T-helper 22 cell (primary cell): ENCODE results near the gene IGFBP1.

ENCODE experiments used
- DNase-seq: peaks from one replicate; pipeline ENCODE4 v3.0.0-alpha.2; 2020; ENCODE audit warnings: low read depth

IGFBP1 gene

DNA sequence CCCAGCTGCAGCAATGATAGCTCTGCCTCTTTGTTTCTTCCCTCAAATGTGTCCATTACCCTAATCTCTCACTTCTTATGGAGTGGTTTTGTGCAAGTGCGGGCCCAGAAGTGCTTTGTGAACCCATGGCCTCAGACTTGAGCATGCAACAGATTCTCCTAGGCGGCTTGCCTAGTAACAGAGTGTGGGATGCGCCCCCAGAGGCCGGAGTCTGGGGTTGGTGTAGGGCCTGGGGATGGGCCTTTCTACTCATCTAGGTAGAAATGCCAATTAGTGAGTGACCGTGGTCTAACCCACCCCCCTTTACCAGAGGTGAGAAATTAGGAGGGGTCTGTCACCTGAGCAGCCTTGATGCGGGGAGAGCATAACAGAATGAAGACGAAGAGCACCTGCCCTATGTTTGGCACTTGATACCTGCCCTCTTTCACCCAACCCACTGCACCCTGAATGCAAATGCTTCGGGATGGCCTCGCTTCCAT is 7.0 kb upstream of the IGFBP1 start:
- DNase-seq, result no peak

DNA sequence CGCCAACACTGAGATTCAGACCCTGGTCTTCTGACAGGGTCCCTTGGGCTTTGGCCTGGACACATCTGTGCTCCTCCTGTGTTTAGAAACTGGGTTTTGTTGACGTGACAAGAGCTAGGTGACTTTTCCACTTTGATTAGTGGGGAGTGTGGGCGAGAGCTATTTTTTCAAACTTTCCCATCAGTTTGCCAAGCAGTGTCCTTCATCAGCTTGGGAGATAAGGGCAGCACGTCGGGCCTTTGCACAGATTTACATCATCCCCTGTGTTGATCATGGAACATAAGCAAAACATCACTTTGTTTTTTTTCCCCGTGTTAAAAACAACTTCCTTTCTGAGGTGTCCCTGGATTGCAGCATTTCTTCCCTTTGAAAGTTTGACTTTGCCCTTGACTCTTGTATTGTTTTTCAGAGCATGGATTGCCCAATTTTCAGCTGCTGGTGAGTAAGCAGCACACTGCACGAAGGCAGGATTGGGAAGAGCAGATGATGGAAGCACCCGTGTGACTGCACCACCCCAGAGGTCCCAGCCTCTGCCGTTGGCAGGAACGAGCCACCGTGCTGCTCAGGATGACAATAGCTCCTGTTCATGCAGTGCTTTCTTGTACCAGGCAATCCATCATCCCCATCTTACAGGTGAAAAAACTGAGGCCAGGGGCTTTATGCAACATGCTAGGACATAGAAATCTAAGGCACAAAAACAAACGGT is 6.4 kb upstream of the IGFBP1 start:
- no peak for DNase-seq

DNA sequence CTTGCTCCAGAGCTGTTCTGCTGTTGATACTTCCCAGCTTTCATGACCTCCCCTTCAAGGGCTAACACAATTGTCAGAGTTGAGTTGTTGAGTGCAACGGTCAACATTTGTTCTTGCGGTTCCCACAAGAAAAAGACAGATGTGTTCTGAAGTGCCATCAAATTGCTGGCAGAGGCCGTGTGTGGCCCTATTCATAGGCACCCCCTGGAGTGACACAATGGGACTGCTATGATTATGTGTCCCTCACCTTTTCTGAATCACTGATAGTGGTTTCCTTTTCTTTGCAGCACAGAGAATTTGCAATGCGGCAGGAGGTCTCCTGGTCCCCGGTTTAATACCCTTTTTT is 5.8 kb upstream of the IGFBP1 start:
- DNase-seq, result no peak

DNA sequence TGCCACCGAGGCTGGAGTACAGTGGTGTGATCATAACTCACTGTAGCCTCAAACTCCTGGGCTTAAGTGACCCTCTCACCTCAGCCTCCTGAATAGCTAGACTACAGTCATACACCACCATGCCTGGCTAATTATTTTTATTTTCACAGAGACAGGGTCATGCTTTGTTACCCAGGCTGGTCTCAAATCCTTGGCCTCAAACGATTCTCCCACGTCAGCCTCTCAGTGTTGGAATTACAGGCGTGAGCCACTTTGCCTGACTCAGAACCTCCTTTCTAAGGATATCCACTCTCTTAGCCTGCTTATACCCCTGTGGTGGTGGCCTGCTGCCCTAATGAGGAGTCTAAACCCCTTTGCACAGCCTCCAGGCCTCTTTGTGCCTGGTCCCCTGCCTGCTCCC is 4.2 kb upstream of the IGFBP1 start:
- no peak for DNase-seq

DNA sequence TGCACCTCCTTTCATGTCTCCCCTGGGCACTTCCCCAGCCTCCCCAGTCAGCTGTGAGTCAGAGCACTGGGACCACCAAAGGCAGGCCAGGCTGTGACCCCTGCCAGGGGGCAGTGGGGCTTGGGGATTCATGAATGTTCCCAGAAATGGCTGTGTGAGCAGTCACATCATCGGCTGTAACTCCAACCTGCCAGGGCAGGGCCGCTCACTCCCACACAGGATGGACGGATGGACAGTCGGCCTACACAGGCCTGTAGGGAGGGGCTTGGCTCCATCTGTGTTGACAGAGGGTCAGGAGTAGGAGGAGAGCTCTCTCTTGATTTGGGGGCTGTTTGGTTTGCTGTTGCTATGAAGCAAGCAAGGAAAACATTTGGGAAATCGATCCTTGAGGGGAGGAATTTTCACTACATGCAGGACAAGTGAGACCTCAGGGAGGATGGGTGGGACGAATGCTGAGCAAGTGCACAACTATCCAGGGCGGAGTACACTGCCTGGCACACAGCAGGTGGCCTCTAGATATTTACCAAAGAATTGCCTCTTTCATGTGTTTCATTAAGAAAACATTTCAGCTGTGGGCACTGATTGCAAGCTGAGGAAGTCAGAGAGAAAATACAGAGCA is 2.9 kb upstream of the IGFBP1 start:
- no peak for DNase-seq

DNA sequence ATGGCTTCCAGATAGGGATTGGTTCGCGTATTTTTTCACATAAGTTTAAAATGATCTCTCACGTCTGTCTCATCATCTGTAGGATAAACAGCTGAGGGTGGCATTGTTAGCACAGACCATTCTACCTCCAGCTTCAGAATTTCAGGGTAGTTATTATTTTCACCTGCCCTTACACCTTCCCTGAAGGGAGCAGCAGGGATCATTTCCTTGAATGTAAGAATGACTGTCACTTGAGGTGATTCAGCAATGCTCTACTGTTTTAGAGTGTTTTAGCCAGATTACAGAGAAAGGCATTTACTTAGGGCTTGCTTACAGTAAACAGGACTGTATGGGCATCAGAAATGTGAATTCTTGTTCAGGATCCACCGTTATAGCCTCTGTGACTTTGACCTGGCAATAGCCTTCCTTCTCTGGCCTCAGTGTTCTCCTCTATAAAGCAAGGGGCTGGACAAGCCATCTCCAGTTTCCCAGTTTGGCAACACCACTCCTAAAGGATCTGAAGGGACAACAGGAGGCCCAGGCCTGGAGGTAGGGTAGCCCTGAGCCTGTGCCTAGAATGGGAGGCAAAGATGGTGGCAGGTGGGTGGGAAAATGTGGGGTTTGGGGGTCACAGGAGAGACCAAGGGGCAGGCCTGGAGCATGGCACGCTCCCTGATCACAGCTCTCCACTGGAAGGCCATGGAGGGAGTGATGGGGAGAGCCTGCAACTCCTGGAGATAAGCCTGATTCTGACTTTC is 1.2 kb upstream of the IGFBP1 start:
- no peak for DNase-seq

DNA sequence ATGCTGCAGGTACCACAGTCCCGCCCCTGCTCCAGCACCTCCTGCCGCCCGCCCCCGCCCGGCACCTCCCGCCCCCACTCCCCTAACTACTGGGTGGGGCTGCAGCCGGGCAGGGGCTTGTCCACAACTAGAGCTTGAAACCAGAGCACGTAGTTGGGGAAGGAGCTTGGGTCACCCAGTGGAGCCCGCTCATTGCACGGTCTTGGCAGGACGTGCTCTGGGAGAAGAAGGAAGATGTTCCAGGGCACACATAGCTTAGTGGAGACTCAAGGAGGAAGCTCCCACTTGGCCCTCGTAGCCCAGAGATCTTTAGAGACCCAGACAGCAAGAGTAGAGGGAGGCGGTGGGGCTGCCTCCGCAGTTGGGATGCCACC is 692 bp downstream of the IGFBP1 start:
- DNase-seq, result no peak

DNA sequence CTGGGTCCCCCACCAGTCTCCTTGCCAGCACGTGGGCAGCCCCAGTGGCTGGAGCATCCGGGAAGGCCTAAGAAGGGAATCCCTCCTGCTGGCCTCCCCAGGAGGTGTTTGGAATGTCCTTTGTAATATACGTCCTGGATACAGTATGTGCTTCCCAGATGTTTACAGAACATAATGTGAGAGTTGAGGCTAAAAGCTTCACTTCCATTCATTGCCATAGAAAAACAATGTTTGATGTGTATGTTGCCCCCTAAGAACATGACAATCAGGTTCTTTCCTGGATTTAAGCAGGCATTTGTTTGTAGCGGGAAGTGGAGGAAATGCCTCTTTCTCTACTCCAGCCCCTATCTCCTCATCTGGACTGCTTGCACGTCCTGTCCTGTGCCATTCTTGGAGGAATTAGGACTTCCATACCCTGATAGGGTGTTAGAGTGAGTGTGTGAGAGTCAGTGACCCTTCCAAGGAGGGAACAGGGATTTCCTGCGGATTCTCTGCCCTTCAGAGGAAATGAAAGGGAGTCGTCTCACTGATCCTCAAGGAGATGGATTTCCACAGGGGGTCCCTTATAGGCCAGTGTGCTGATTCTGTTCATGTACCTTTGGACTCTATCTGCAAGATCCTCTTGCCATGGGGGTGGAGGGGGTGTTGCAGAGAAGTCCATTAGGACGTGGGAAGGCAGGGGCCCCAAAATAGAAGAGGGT is 1.2 kb downstream of the IGFBP1 start:
- DNase-seq, result no peak

DNA sequence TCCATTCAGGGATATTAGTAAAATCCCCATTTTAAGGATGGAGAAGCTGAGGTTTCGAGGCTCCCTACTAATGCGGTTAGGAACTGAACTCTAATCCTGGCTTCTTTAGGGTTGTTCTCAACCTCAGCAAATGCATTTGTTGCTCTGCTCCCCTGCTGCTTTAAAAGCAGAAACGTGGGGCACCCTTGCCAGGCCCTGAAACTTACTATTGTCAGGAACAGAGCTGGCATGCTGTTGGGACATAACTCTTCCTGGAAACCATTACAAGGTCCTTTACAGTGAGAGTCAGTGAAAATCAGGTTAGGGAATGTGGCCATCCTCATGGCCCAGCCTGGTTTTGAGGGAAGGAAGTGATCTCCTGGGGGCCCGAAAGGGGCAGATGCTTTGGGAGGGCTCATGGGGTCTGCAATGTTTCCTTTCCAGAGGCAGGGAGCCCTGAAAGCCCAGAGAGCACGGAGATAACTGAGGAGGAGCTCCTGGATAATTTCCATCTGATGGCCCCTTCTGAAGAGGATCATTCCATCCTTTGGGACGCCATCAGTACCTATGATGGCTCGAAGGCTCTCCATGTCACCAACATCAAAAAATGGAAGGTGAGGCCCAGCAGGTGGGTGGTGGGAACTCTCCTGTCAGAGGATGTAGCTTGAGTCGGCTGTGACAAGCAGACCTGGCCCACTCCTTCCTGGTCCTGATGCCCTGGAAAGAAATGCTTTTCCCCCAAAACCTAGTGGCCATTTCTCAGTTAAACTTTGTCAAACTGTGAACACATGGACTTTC is 2.0 kb downstream of the IGFBP1 start:
- DNase-seq, result no peak

DNA sequence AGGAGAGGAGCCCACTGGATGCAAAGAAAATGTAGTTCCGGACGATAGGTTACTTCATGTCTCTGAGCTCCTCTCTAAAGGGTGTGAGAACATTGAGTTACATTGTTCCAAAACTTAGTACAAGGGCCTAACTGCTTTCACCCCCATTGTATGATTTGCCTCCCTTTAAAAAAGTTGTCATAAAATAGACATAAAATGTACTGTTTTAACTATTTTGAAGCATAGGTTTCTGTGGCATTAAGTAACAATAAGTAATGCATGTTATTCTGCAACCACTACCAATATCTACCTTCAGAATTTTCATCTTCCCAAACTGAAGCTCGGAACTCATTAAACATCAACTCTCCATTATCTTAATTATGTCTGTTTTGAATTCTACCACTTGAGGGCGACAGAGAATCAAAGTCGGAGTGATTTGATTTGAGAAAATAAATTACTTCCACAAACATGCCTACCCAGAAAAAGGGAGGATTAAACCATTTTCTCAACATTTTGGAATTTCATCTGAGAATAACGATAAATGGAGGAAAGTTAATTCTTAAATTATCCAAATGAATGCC is 2.7 kb downstream of the IGFBP1 start:
- DNase-seq, result no peak

DNA sequence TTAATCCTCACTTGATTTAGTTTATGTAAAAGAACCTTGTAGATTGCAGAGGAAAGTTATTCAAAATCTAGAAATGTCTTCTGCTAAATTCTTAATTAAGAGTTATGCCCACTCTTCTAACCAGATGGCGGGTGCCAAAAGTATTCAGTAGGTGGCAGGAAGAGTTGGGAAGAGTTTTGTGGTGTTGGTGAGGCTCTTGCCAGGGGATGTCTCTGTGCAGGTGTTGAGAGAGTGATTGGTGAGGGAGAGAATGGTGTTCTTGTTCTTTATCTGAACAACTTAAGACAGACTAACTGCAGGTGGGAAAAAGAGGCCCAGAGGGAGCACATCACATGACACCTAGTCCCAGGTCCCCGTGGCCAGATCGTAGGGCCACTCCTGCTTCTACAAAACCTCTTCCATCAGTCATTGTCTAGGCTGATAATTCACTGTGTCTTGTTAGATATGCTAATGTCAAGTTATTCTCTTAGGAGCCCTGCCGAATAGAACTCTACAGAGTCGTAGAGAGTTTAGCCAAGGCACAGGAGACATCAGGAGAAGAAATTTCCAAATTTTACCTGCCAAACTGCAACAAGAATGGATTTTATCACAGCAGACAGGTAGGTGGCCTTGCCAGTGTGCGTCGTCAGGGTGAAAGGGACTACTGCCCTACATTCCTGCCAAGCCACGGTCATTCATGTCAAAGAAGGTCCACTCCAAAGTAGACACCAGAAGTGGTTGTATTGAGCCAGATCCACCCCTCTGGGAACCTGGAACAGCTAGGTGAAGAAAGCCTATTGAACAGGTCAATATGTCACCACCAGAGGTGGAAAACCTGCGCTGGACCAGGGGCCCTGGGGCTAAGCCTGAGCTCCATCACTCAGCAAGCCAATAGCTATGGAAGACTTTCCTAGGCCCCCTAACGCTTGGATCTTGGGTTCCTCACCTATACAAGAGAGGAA is 3.4 kb downstream of the IGFBP1 start:
- no peak for DNase-seq

DNA sequence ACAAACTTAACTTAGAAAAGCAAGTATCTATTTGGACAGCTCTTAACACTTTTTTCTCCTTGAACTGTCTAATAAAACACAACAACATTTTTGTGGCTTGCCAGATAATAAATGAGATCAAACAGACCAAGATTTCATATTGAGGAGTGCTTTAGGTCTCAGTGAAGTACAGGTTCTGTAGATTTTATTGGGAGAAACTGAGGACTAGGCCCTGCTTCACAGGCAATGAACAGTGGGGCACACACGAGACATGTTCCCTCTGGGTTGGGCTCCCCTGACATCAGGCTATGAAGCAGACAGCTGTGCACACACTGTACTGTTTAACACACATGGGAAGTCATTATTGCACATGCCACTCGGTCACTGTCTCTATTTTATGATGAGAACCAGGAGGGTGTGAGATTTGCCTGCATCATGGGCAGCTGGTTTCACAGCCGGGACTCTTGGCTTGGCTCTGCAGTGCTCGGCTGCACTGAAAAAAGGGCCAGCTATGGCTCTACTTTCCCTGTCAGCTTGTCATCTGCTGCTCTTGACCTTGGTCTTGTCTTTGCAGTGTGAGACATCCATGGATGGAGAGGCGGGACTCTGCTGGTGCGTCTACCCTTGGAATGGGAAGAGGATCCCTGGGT is 4.2 kb downstream of the IGFBP1 start:
- no peak for DNase-seq

DNA sequence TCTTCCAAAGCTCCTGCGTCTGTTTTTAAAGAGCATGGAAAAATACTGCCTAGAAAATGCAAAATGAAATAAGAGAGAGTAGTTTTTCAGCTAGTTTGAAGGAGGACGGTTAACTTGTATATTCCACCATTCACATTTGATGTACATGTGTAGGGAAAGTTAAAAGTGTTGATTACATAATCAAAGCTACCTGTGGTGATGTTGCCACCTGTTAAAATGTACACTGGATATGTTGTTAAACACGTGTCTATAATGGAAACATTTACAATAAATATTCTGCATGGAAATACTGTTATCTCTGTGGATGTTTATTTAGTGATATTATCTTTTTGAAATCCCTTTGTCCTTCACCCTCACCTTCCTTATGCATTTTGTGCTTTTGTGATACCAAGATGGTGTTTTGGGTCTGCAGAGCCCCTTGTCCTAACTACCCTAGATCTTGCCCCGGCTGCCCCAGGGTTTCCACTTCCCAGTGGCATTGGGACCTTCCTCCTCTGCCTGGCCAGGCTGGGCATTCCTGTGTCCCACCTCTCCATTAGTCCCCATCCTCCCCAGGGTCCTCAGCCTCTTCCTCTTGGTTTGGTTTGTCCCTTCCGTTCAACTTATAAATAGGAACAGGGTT is 5.2 kb downstream of the IGFBP1 start:
- DNase-seq, result no peak

DNA sequence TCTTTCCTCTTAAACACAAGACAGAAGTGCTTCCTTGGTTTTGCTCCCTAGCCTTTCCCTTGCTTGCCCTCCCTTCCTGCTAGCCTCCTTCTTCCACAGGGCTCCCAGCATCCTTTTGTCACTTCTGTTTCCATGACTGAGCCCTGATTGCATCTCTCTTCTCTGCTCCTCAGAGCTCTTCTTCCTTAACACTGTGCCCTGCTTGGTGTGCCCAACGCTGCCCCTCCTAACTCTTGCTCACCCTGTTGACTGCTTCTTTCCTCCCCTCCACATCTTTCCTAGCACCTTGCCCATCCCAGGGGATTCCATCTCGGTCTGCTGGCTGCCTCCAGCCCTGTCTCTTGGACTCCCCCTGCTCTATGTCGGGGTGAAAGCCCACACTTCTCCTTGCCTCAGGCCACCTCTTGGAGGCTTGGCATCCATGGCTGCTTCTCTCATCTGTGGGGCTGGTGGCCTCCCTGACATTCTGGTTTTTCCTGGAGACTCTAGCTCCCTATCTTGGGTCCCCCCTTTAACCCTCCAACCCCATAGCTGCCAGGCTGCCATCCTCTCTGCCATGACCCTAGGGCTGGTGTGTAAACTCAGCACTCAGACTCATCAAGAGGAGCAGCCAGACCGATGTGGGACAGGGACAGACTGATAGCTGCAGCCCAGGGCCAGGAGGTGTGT is 5.8 kb downstream of the IGFBP1 start:
- no peak for DNase-seq

DNA sequence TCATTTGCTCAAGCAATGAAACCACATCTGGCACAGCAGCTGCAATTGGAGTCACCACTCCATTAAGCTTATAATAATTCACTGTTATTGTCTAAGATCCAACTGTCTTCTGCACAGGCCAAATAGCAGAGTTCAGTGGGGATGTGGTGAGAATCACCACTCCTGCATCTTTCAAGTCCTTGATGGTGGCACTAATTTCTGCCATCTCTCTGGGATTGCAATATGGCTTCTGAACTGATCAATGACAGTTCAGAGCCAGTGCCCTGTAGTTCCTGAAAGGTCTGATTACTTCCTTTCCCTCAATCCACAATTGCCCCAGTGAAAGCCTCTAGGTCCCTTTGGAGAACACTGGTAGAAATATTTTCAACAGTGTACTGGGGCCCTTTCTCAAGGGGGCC is 6.4 kb downstream of the IGFBP1 start:
- no peak for DNase-seq

DNA sequence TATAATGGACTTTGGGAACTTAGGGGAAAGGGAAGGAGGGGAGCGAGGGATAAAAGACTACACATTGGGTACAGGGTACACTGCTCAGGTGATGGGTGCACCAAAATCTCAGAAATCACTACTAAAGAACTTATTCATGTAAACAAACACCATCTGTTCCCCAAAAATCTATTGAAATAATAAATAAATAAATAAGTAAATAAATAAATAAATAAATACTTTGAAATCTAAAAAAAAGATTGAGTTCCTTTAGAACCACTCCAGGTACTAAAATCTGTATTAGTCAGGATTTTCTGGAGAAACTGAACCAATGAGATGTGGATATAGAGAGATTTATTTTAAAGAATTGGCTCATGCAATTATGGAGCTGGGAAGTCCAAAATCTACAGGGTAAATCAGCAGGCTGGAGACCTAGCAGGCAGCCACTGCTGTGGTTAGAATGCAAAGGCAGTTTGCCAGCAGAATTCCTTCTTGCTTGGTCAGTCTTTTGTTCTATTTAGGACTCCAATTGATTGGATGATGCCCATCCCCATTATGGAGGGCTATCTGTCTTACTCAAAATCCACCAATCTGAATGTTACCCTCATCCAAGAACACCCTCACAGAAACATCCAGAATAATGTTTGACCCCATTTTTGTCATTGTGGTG is 8.9 kb downstream of the IGFBP1 start:
- no peak for DNase-seq

DNA sequence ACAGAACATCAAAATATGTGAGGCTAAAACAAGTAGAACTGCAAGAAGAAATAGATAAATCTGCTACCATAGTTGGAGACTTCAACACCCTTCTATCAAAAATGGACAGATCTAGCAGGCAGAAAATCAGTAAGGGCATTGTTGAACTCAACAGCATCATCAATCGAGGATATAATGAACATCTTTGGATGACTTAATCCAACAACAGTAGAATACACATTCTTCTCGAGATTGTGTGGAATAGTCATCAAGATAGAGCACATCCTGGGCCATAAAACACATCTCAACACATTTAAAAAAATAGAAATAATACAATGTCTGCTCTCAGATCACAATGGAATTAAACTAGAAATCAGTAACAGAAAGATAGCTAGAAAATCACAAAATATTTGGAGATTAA is 9.9 kb downstream of the IGFBP1 start:
- DNase-seq, result no peak

DNA sequence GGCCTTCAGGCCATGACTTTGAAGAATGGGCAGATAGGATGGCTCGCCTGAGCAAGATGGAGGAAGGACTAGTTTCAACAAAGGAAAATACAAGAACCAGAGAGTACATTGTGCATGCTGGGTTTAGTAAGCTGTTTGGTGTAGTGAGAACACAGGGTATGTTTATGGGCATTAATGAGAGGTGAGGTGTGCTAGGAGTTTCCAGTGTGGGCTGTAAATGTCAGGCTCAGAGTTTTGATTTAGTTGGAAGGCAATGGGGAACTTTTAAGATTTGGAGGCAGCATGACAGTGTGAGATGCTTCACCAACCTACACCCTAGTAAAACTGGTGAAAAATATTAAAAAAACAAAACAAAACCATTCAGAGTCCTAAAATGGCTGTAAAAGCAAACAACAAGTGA is 13.3 kb downstream of the IGFBP1 start:
- DNase-seq, result no peak

DNA sequence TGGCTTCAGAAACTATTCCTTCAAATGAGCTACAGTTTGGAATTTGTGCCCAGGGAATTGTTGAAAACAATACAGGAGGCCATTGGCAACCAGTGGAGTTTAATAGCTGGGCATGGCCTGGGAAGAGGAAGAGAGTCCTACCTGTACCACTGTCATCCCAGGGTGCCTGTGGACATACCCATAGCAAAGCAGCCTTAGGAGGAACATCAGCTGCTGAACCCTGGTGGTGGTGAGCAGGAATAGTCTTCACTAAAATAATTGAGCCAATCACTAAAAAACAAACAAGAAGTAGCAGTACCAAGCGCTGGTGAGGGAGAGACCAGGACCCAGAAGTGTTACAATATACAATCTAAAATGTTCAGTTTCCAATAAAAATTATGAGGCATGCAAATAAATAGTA is 14.5 kb downstream of the IGFBP1 start:
- DNase-seq, result no peak
